Left ventricle myocardium superior (tissue), 1 donor: ENCODE data around the gene BICC1. TPM values are rescaled to one million over a fixed set of nuclear protein-coding genes. Genes with fewer than 3 reads are reported as not detected.
A peak's percentile ranks its signal among the peaks of the same experiment; 100 is the strongest.

ENCODE experiments used
- ATAC-seq: fragments of 200-7000 bp; cut with Tn5 transposase; one replicate; pipeline ENCODE4 v1.9.1; 2020; ENCODE audit warnings: mild to moderate bottlenecking, moderate library complexity
- DNase-seq: peaks from one replicate; pipeline ENCODE4 v3.0.0-alpha.2; 2020
- intact Hi-C: fragments of 100-400 bp; cut with micrococcal nuclease; formaldehyde crosslinking; loops from one replicate; pipeline ENCODE4 v1.11.0; 2022
- total RNA-seq: library from RNA; stranded (reverse); fragmentation: NEBNext Ultra II Directional; extraction: Animal tissue kit (Norgen Biotek cat#: 25700); gene quantifications from one replicate; pipeline ENCODE4 v1.2.1, GENCODE V29; 2021
- donor health status: DM: no; HTN: yes; CAD: no; lungs with severe emphysema.

Gene BICC1
- total RNA-seq, 1 donor from 2014 or later: 4.9 TPM

- ATAC-seq (peak; percentile 85), DNase-seq (peak; percentile 80)
- intact Hi-C loops: no loop called here
Measured at GRCh38 chr10:58513188-58514110, 777 bp downstream of the BICC1 start.

GRCh38 chr10:58514111-58514770 is 1.6 kb downstream of the BICC1 start:
- intact Hi-C loops: no loop called here
- DNase-seq (no peak), ATAC-seq (no peak)

GRCh38 chr10:58515291-58515941 is 2.7 kb downstream of the BICC1 start:
- intact Hi-C loops: no loop called here
- ATAC-seq (no peak), DNase-seq (no peak)

GRCh38 chr10:58516119-58516518 is 3.4 kb downstream of the BICC1 start:
- DNase-seq: no peak
- intact Hi-C loops: no loop called here
- ATAC-seq: no peak

GRCh38 chr10:58516671-58517070 is 4.0 kb downstream of the BICC1 start:
- intact Hi-C loops: no loop called here
- ATAC-seq: no peak
- no peak for DNase-seq

- ATAC-seq (no peak), DNase-seq (no peak)
- intact Hi-C loops: no loop called here
Measured at GRCh38 chr10:58517081-58517480, 4.4 kb downstream of the BICC1 start.

GRCh38 chr10:58517491-58518355 is 5.1 kb downstream of the BICC1 start:
- no peak for DNase-seq
- intact Hi-C loops: no loop called here
- ATAC-seq: no peak

GRCh38 chr10:58518775-58519174 is 6.1 kb downstream of the BICC1 start:
- intact Hi-C loops: no loop called here
- DNase-seq: no peak
- ATAC-seq: no peak

GRCh38 chr10:58529077-58529728 is 16.5 kb downstream of the BICC1 start:
- intact Hi-C loops: no loop called here
- ATAC-seq: no peak
- DNase-seq: no peak

- intact Hi-C loops: no loop called here
- ATAC-seq (no peak), DNase-seq (no peak)
Measured at GRCh38 chr10:58531084-58531695, 18.5 kb downstream of the BICC1 start.

- DNase-seq (no peak), ATAC-seq (no peak)
- intact Hi-C loops: no loop called here
Measured at GRCh38 chr10:58535311-58535710, 22.6 kb downstream of the BICC1 start.

GRCh38 chr10:58543141-58543540 is 30.5 kb downstream of the BICC1 start:
- DNase-seq (no peak), ATAC-seq (no peak)
- intact Hi-C loops: no loop called here

- intact Hi-C loops: no loop called here
Measured at GRCh38 chr10:58544135-58544534, 31.5 kb downstream of the BICC1 start.

GRCh38 chr10:58545427-58545826 is 32.8 kb downstream of the BICC1 start:
- ATAC-seq (peak; percentile 33), DNase-seq (no peak)
- intact Hi-C loops: no loop called here

More at GRCh38 chr10:58544135-58544534, 31.5 kb downstream of the BICC1 start:
- ATAC-seq (no peak), DNase-seq (no peak)

- intact Hi-C loops: no loop called here
- peak; percentile 42 for ATAC-seq
Measured at GRCh38 chr10:58546137-58546536, 33.5 kb downstream of the BICC1 start.

GRCh38 chr10:58546722-58547445 is 34.2 kb downstream of the BICC1 start:
- DNase-seq (no peak), ATAC-seq (no peak)
- intact Hi-C loops: no loop called here

More at GRCh38 chr10:58546137-58546536, 33.5 kb downstream of the BICC1 start:
- DNase-seq: no peak

- intact Hi-C loops: no loop called here
- DNase-seq (no peak), ATAC-seq (no peak)
Measured at GRCh38 chr10:58547963-58548362, 35.3 kb downstream of the BICC1 start.

- ATAC-seq: no peak
- intact Hi-C loops: no loop called here
- no peak for DNase-seq
Measured at GRCh38 chr10:58554316-58554715, 41.6 kb downstream of the BICC1 start.
